Ramos (cell line): ENCODE measurements around the gene TMCC3.
"Not testable (repeated sequence)": the region's sequence is repeated elsewhere in the genome, so short reads cannot be mapped to it uniquely, and the experiment has no call there.

Experiments
- in situ Hi-C: fragments of 300-500 bp; cut with MboI; formaldehyde crosslinking; loops from one replicate; pipeline ENCODE4 v1.14.3; 2022; ENCODE audit warnings: low sequenced_read_pairs; ENCODE audit not compliant: unreplicated experiment

The TMCC3 gene

DNA sequence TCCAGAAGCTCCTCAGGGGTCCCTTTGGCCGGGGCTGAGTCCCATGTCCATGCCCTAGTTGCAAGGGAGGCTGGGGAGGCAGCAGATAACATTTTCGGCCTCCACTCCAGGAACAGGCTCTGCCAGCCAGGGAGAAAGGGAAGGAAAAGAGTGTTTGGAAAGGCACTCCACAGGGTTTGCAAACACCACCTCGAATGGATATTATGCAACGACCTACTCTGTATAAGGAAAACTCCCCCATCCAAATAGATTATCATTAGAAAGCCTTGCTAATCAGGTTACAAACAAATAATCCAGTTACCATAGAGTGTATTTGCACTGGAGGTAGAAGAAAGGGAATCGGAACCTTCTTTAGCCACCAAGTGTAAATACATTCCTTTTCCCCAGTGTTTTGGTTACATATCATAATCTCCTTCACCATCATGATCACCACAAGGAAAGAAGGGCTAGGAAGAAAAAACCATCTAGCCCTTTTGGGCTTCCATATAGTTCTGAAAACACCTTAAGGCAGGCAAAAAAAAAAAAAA is 40.4 kb downstream of the TMCC3 start:
- in situ Hi-C loops: loop anchor here (10.0 kb wide), 1 partner anchor 265 kb away; no protein-coding TSS in a partner anchor

GRCh38 chr12:94606810-94607209 is 43.5 kb downstream of the TMCC3 start:
- in situ Hi-C loops: loop anchor here (10.0 kb wide), 1 partner anchor 268 kb away; no protein-coding TSS in a partner anchor

- in situ Hi-C loops: loop anchor here (10.0 kb wide), 1 partner anchor 270 kb away; no protein-coding TSS in a partner anchor
Measured at GRCh38 chr12:94604366-94604698, 46.0 kb downstream of the TMCC3 start.

DNA sequence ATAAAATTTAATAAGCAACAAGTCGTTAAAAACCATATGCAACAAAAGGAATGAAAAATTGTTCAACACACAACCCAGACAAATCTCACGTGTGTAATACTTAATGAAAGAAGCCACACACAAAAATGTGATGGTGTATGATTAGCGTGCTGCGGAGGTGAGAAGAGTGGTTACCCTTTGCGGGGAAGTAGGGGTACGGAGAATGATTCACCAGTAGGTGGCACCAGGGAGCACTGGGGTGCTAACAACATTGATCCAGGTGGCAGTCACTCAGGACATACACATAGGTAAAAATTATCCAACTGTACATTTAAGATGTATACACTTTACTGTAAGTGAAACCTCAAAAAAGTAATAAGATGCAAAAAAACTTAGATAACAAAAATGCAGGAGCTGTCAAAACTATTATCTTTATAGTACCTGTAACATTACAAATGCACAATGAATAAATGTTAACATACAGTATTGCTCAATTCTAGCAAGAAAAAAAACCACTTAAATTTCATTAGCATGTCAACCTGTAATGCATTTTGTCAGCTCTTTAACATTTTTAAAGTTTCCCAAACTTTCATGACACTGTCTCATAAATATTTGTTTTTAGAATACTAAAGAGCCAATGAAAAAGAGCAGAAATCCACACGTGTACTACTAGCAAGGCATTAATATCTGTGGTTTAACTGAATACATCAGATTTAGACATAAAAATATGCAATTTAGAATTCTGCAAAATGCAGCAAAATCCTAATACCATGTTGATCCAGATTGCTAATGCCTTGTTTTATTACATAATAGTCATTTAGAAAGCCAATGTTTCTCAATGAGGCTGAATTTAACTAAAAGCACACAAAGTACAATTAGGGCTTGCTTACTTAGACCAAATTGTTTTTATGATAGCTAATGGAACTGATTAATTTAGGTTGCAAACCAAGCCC is 46.7 kb downstream of the TMCC3 start:
- in situ Hi-C loops: loop anchor here (10.0 kb wide), 1 partner anchor 271 kb away; no protein-coding TSS in a partner anchor

- in situ Hi-C loops: loop anchor here (10.0 kb wide), 1 partner anchor 273 kb away; no protein-coding TSS in a partner anchor
Measured at GRCh38 chr12:94602024-94602423, 48.3 kb downstream of the TMCC3 start.

DNA sequence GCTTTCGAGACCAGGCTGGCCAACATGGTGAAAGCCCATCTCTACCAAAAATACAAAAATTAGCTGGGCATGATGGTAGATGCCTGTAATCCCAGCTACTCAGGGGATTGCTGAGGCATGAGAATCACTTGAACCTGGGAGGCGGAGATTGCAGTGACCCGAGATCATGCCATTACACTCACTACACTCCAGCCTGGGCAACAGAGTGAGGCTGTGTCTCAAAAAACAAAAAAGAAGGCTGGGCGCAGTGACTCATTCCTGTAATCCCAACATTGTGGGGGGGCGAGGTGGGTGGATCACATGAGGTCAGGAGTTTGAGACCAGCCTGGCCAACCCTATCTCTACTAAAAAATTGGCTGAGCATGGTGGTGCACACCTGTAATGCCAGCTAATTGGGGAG is 49.0 kb downstream of the TMCC3 start:
- in situ Hi-C loops: loop anchor here (10.0 kb wide), 1 partner anchor 273 kb away; no protein-coding TSS in a partner anchor

- in situ Hi-C loops: no loop called here
Measured at GRCh38 chr12:94599189-94599588, 51.2 kb downstream of the TMCC3 start.

GRCh38 chr12:94597268-94597667 is 53.1 kb downstream of the TMCC3 start:
- in situ Hi-C loops: no loop called here

- in situ Hi-C loops: no loop called here
Measured at GRCh38 chr12:94596596-94596995, 53.8 kb downstream of the TMCC3 start.

DNA sequence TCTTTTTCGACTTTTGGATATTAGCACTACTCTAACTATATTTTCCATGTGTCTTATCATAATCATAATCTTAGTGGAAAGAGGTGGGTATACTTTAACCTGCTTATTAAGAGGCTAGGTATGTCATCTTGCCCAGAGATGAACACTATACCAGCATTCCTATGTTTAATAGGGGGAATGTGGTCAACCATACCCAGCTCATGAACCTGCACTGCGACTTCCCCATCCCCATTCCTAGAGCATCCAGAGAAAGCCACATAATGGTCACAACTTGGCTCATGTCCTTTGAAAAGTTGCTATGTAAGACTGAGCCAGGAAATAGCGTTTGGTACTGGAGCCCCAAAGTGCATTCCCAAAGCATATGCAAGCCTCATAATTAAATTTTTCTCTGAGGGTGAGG is 55.2 kb downstream of the TMCC3 start:
- in situ Hi-C loops: no loop called here

DNA sequence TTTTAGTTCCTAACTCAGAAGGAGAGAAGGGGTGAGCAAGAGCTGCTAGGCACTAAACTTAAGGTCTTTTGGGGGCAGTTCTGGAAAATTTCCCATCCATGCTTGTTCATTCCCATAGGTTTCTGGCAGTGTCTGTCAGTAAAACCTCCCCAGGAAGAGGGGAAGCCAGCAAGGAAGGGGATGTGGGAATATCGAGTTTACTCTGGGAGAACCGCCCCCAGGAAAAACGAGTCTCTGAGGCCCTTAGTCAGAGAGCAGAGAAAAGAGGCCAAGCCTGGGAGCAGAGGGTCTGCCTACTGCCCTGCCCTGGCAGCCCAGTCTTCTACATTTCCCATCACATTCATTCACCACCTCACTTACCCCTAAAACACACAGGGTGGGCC is 55.9 kb downstream of the TMCC3 start:
- in situ Hi-C loops: no loop called here

DNA sequence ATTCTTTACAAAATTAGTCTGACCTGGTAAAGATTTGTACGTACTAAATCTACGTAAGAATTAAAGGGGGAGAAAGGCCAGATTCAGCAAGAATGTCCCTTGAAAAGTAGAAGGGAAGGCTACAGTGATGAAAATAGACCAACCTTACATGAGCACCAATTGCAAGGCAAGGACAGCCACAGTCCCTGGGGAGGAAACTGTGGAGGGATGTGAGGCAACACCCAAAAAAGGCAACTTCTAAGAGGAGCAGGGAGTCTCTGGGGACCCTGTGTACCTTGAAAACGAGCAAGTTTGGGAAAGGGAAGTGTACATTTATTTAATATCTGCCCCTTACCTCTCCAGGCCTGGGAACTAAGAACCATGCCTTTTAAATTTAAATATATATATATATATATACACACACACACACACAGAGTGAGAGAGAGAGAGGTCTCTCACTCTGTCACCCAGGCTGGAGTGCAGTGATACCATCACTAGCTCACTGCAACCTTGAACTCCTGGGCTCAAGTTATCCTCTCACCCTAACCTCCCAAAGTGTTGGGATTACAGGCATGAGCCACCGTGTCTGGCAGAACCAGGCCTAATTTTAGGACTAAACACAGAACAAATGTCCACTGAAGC is 56.4 kb downstream of the TMCC3 start:
- in situ Hi-C loops: no loop called here

DNA sequence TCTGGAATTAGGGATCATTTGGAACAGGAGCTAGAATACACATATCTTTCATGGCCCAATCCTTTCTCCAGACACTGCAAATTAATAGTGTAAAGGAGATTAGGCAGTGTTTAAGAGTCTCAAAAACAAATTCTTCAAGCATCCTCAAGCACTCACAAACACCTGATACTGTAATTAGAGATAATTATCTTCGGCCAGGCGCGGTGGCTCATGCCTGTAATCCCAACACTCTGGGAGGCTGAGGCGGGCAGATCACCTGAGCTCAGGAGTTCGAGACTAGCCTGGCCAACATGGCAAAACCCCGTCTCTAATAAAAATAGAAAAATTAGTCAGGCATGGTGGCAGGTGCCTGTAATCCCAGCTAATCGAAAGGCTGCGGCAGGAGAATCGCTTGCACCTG is 57.6 kb downstream of the TMCC3 start:
- in situ Hi-C loops: not testable (repeated sequence)

DNA sequence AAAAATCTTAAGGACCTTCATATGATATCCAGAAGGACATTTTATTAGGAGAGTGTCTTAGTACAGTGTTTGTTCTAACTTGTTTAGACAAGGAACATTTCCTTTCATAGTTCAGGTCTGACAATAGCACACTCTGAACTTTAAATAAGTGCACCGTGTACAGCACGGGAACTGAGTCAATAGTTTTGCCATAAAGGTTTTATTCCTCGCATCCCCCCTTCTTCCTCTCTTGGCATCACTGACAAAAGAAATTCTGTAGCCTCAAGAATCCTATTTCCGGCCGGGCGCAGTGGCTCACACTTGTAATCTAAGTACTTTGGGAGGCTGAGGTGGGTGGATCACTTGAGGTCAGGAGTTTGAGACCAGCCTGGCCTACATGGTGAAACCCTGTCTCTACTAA is 58.3 kb downstream of the TMCC3 start:
- in situ Hi-C loops: no loop called here

- in situ Hi-C loops: no loop called here
Measured at GRCh38 chr12:94590428-94590827, 59.9 kb downstream of the TMCC3 start.

GRCh38 chr12:94589591-94590001 is 60.8 kb downstream of the TMCC3 start:
- in situ Hi-C loops: no loop called here

GRCh38 chr12:94588346-94588745 is 62.0 kb downstream of the TMCC3 start:
- in situ Hi-C loops: no loop called here

- in situ Hi-C loops: no loop called here
Measured at GRCh38 chr12:94587266-94588241, 62.8 kb downstream of the TMCC3 start.

DNA sequence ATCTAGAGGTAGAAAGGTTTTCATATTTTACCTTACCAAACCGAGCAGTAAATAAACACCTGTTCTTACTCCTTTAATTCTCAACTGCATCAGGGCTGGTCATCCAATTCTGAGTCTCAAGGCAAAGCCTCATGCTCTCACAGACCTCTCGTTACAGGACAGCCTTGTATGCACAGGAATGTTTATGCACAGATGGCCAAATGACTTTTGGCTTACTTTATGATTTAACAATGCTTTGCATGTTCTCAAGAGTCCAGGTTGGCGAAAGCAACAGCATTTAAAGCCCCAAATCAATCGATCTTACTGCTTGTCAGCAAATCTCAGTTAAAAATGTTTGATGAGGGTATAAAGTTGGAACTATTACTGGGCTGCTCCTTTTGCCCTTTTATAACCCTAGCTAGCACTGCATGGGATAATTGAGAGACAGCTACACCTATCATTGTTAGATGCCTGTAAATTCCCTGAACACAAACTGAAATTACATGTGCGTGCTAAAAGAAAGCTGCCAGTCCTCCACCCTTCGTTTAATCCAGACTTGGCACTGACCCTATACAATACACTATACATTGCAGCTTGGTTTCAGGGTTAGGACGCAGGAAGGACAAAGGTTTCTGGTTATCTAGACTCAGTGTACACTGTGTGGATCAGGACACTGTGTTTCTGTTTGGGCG is 63.6 kb downstream of the TMCC3 start:
- in situ Hi-C loops: no loop called here
